Hematopoietic multipotent progenitor cell treated with erythropoietin and hydrocortisone succinate and interleukin-3 and kit ligand, for 17 days (in vitro differentiated cells): ENCODE measurements around the gene SEC61A1.

Source experiments
- DNase-seq: peaks from one replicate; pipeline ENCODE4 v3.0.0-alpha.2; 2015; ENCODE audit warnings: low spot score

SEC61A1 gene

GRCh38 chr3:128060473-128061381, 8.5 kb downstream of the SEC61A1 start:
- no peak for DNase-seq

DNA sequence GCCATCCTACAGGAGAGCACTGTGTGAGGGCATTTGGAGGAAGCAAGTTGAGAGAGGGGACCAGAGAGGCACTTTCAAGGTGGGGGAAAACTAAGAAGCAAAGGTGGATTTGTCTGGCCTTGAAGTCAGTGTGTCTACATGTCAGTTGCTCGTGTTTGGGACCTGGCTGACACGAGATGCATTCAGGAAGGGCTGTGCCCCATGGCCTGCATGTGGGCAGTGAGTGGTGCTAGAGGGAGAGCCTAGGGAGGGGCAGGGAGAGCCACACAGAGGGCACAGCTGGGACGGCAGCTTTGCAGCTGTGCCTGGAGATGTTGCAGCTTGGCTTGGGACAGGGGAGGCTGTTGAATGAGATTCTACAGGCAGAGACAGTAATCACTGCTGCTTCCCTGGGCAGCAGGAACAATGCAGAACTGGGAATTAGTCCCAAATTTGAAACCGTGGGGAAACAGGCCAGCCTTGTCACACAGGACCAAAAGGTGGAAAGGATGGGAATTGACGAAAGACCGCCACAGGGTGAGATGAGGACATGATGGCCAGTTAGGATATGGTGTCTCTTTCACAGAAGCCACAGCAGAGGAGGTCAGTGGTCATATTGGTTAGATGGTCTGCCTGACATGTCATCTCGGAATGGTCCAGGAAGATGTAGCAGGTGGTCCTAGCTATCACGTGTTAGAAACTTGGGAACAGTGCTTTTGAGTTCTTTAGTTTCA, 10.0 kb downstream of the SEC61A1 start:
- DNase-seq, result no peak

DNA sequence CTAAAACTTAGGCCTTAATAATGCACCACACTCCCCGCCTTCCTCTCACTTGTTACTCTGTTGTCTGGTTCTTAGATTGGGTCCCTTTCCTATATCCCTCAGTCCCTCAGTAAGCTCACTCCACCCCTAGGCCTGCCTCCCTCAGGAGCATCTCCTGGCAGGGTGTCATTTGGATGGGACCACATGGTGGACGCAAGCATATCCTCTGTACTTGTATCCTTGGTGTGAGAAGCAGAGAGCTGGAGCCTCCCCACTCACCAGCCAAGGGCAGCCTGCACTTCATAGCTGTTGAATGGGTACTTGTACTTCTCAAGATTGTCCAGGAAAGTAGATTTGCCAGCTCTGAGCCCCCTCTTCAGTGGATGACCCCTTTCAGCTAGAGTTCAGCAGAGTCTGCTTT, 11.6 kb downstream of the SEC61A1 start:
- no peak for DNase-seq

DNA sequence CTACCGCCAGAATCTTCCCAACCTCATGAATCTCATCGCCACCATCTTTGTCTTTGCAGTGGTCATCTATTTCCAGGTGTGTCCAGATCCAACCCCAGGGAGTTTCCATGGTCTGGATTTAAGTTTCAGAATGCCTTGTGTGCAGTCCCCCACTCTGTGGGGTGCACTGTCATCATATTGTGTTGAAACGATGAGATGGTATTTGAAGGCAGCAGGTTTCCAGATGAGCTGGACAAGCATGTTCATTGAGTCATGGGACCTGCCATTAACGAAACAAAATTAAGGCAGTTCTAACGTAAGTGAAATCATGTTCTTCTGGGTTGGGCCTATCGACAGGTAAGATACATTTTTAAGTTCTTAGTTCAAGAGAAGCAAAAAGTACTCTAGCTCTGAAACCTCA, 12.7 kb downstream of the SEC61A1 start:
- DNase-seq, result no peak

DNA sequence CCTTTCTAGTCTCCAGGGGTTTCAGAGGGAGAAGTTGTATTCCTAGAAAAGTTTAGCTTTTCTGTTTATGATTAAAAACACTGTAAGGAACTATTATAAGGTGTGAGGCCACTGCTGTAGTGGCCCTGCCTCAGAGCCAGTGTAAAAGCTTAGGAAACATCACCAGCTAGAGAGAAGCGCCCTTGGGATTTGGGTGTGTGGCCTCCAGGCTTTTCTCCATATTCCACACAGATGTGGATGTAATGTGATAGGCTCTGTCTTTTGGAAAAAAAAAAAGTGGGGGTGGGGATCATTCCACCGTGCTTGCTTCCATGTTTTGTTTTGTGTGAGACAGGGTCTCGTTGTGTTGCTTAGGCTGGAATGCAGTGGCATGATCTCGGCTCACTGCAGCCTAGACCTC, 13.9 kb downstream of the SEC61A1 start:
- DNase-seq, result no peak

DNA sequence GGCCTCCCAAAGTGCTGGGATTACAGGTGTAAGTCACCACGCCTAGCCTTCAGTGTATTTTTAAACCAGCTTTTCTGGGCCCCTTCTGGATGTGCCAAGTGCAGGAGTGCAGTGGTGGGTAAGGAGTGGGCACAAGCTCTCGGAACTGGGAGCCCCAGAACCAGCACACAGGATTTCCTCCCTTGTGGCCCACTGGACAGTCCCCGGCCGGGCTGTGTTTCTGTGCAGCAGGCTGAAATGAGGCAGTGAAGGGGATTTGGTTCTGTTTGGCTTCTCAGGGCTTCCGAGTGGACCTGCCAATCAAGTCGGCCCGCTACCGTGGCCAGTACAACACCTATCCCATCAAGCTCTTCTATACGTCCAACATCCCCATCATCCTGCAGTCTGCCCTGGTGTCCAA, 14.4 kb downstream of the SEC61A1 start:
- DNase-seq, result no peak

DNA sequence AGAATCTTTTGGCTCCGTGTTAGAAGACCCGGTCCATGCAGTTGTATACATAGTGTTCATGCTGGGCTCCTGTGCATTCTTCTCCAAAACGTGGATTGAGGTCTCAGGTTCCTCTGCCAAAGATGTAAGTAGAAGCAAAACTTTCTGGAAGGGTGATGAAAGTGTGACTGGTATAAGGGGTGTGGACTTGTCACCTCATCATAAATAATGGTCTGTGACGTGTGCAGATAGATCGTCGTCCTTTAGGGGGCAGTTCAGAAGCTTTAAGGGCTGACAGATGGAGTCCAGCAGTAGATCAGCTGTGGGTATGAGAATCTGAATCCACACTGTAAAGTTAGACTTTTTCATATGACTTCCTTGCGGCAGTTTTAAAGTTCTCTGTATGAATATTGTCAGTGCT, 15.3 kb downstream of the SEC61A1 start:
- DNase-seq, result no peak

DNA sequence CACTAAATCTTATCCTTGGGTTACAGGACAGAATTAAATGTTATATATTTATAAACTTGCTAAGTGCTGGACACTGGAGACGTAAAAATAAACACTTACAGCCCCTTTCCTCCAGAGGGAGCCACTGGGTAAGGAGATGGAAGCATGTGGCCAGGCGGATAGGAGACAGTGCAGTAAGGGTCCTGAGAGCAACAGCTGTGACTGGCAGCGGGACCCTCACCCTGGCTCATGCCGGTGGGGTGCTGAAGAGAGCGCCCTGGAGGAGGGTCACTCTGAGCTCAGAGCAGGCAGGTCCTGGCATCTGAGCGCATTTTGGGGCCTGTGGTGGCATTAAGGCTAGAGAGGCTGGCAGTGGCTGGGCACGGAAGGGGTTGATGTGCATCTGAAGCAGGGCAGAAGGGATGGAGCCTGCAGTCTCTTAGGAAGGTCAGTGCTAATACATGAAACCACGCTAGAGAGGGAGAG, 16.0 kb downstream of the SEC61A1 start:
- DNase-seq, result peak; percentile 76

DNA sequence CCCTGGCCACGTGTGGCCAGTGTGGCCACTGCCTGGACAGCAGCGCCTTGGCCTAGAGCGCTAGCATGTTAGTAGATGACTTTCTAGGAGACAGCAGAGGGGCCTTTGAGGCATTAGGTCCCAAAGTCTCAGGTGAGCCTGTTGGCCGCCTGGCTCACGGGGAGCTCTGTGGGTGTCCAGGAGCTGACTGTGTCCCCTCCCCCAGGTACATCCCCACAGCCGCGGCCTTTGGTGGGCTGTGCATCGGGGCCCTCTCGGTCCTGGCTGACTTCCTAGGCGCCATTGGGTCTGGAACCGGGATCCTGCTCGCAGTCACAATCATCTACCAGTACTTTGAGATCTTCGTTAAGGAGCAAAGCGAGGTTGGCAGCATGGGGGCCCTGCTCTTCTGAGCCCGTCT, 17.0 kb downstream of the SEC61A1 start:
- DNase-seq, result no peak

DNA sequence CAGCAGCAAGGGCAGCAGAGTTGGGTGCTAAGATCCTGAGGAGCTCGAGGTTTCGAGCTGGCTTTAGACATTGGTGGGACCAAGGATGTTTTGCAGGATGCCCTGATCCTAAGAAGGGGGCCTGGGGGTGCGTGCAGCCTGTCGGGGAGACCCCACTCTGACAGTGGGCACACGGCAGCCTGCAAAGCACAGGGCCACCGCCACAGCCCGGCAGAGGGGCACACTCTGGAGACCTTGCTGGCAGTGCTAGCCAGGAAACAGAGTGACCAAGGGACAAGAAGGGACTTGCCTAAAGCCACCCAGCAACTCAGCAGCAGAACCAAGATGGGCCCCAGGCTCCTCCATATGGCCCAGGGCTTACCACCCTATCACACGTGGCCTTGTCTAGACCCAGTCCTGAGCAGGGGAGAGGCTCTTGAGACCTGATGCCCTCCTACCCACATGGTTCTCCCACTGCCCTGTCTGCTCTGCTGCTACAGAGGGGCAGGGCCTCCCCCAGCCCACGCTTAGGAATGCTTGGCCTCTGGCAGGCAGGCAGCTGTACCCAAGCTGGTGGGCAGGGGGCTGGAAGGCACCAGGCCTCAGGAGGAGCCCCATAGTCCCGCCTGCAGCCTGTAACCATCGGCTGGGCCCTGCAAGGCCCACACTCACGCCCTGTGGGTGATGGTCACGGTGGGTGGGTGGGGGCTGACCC, 18.8 kb downstream of the SEC61A1 start:
- no peak for DNase-seq

DNA sequence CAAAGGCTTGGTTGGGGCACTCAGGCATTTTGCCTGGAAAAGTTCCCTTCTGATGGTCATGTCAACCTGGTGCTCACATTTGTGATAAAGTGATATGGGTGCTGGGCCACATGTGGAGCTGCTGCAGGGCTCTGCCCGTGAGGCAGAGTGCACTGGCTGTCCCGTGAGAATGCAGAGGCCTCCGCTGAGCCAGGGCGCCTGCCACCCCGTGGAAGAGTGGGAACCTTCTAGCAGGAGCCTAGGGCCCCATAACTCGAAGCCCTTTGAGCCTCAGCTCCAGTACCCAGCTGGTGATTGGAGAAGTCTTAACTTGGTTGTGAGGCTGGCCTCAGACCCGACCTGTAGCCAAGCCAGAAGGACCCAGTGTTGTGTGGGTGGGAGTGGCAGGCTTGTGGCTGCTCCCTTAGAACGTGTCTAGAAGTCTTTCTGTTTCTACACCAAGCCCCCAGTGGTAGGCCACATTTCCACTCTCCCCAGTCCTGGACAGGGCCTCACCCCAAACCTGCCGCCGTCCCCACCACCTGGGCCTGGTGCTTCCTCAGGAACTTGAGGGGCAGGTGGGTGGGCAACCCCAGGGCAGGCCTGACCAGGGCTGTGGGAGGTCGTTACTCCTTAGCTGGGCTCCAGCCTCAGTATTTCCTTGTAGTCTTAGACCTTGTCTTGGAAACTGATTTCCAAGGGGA, 19.7 kb downstream of the SEC61A1 start:
- no peak for DNase-seq

- DNase-seq, result no peak
These were observed 20.4 kb downstream of the SEC61A1 start for GRCh38 chr3:128072454-128073184.

- no peak for DNase-seq
These were observed 21.0 kb downstream of the SEC61A1 start for GRCh38 chr3:128073185-128073725.

DNA sequence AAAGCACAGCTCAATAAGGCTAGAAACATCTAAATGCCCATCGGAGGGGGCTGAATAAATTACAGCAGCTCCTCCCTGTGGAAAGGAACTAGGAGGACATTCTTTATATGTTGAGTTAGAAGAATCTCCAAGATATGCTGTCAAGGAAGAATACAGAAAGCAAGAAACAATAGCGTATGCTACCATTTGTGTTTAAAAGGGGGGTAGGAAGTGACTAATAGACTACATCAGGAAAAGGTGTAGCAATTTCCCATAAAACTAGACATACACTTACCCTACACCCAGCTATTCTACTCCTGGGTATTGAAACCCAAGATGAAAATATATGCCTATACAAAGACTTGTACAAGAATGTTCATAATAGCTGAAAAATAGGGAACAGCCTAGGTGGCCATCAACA, 21.6 kb downstream of the SEC61A1 start:
- no peak for DNase-seq

GRCh38 chr3:128074851-128075521, 22.7 kb downstream of the SEC61A1 start:
- peak; percentile 26 for DNase-seq

- DNase-seq, result peak; percentile 94
These were observed 23.6 kb downstream of the SEC61A1 start for GRCh38 chr3:128075522-128076482.

GRCh38 chr3:128076483-128077201, 24.4 kb downstream of the SEC61A1 start:
- peak; percentile 81 for DNase-seq

GRCh38 chr3:128077202-128077624, 25.0 kb downstream of the SEC61A1 start:
- peak; percentile 39 for DNase-seq

GRCh38 chr3:128077665-128078064, 25.4 kb downstream of the SEC61A1 start:
- DNase-seq, result peak; percentile 43
